Measurements from ENCODE around the gene GALNT9.
"Not testable (repeated sequence)": the region's sequence is repeated elsewhere in the genome, so short reads cannot be mapped to it uniquely, and the experiment has no call there.

- TF ChIP-seq CTCF (IDR thresholded peaks at IDR 0.05 in 2 of 3, conservative IDR thresholded peaks at IDR 0.05 in 1 of 3; ENCODE audit: borderline replicate concordance in 1 of 3, insufficient read depth in 1 of 3, low read depth in 2 of 3, low read length in 2 of 3); ZBTB33 (IDR thresholded peaks at IDR 0.05; ENCODE audit: extremely low read depth, insufficient replicate concordance, low read length); JUND (IDR thresholded peaks at IDR 0.05); RAD21 (IDR thresholded peaks at IDR 0.05; ENCODE audit: low read depth); YY1 (IDR thresholded peaks at IDR 0.05; ENCODE audit: extremely low read depth, insufficient replicate concordance, low read depth, low read length); POLR2AphosphoS5 (IDR thresholded peaks at IDR 0.05; ENCODE audit: low read depth, low read length); EZH2 (IDR thresholded peaks at IDR 0.05); POLR2A (IDR thresholded peaks at IDR 0.05; ENCODE audit: borderline replicate concordance, extremely low read depth, insufficient read depth, insufficient read length): not testable (repeated sequence)
- TF ChIP-seq, protein P1, sequence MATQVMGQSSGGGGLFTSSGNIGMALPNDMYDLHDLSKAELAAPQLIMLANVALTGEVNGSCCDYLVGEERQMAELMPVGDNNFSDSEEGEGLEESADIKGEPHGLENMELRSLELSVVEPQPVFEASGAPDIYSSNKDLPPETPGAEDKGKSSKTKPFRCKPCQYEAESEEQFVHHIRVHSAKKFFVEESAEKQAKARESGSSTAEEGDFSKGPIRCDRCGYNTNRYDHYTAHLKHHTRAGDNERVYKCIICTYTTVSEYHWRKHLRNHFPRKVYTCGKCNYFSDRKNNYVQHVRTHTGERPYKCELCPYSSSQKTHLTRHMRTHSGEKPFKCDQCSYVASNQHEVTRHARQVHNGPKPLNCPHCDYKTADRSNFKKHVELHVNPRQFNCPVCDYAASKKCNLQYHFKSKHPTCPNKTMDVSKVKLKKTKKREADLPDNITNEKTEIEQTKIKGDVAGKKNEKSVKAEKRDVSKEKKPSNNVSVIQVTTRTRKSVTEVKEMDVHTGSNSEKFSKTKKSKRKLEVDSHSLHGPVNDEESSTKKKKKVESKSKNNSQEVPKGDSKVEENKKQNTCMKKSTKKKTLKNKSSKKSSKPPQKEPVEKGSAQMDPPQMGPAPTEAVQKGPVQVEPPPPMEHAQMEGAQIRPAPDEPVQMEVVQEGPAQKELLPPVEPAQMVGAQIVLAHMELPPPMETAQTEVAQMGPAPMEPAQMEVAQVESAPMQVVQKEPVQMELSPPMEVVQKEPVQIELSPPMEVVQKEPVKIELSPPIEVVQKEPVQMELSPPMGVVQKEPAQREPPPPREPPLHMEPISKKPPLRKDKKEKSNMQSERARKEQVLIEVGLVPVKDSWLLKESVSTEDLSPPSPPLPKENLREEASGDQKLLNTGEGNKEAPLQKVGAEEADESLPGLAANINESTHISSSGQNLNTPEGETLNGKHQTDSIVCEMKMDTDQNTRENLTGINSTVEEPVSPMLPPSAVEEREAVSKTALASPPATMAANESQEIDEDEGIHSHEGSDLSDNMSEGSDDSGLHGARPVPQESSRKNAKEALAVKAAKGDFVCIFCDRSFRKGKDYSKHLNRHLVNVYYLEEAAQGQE (IDR thresholded peaks at IDR 0.05; ENCODE audit: low read depth) = not testable (repeated sequence)
- TF ChIP-seq, protein P2, sequence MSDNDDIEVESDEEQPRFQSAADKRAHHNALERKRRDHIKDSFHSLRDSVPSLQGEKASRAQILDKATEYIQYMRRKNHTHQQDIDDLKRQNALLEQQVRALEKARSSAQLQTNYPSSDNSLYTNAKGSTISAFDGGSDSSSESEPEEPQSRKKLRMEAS (IDR thresholded peaks at IDR 0.05) = not testable (repeated sequence)
Measured at GRCh38 chr12:132149526-132149925, 179.9 kb downstream of the GALNT9 start.

Data from HCT116 (cell line).